Natural killer cell (primary cell): Measurements from ENCODE around the gene ING3. TPM values are rescaled to one million over a fixed set of nuclear protein-coding genes. Genes with fewer than 3 reads are reported as not detected.
A peak's percentile ranks its signal among the peaks of the same experiment; 100 is the strongest.

Experiments used
- ATAC-seq, 3 donors: fragments of 150-1000 bp in 2 of 3; fragments of 200-7000 bp in 1 of 3; cut with Tn5 transposase; 1 replicate in 1 of 3; 2 replicates in 2 of 3; pipeline ENCODE4 v1.10.0; 2021; ENCODE audit warnings: mild to moderate bottlenecking in 2 of 3, moderate library complexity in 2 of 3
- DNase-seq, 2 donors: peaks; one replicate each; pipeline versions ENCODE4 v3.0.0 to v3.0.0-alpha.2; 2013 to 2021; ENCODE audit warnings: mixed read lengths in 1 of 2
- H3K27ac ChIP-seq: one replicate; pipeline ENCODE4 v1.5.1; 2013; ENCODE audit warnings: mild to moderate bottlenecking, low read length
- H3K27me3 ChIP-seq: one replicate; pipeline ENCODE4 v1.6.1; 2013; ENCODE audit warnings: low read length; ENCODE audit not compliant: control insufficient read depth, insufficient read depth
- H3K36me3 ChIP-seq: one replicate; pipeline ENCODE4 v1.6.1; 2013; ENCODE audit warnings: low read length; ENCODE audit not compliant: control insufficient read depth, insufficient read depth
- H3K4me1 ChIP-seq: one replicate; pipeline ENCODE4 v1.6.1; 2013; ENCODE audit warnings: low read length; ENCODE audit not compliant: control insufficient read depth, insufficient read depth
- H3K4me3 ChIP-seq: one replicate; pipeline ENCODE4 v1.5.1; 2013; ENCODE audit warnings: low read length
- H3K9me3 ChIP-seq: one replicate; pipeline ENCODE4 v1.6.1; 2013; ENCODE audit warnings: low read length; ENCODE audit not compliant: control insufficient read depth, insufficient read depth
- H3K27ac Mint-ChIP-seq, 2 donors: one replicate each; pipeline ENCODE4 v1.8.0; 2022; ENCODE audit warnings: mild to moderate bottlenecking in 2 of 2, mixed read lengths in 2 of 2, moderate library complexity in 1 of 2
- H3K27me3 Mint-ChIP-seq, 2 donors: one replicate each; pipeline ENCODE4 v1.8.0; 2022; ENCODE audit warnings: low read depth in 2 of 2, mixed read lengths in 2 of 2
- H3K36me3 Mint-ChIP-seq: one replicate; pipeline ENCODE4 v1.8.0; 2022; ENCODE audit warnings: mixed read lengths
- H3K4me1 Mint-ChIP-seq, 2 donors: one replicate each; pipeline ENCODE4 v1.8.0; 2022; ENCODE audit warnings: mixed read lengths in 2 of 2
- H3K4me3 Mint-ChIP-seq: one replicate; pipeline ENCODE4 v1.8.0; 2022; ENCODE audit warnings: mild to moderate bottlenecking, moderate library complexity, mixed read lengths
- H3K9me3 Mint-ChIP-seq, 2 donors: one replicate each; pipeline ENCODE4 v1.8.0; 2022; ENCODE audit warnings: mixed read lengths in 2 of 2
- CTCF ChIP-seq: fragments of 200-600 bp; IDR thresholded peaks from one replicate; pipeline ENCODE4 v1.8.0; 2022; ENCODE audit warnings: antibody characterized with exemption
- WGBS: methylation state at CpG from one replicate; pipeline ENCODE4 v1.1.7; 2013; ENCODE audit warnings: missing lambda C conversion rate; ENCODE audit not compliant: insufficient coverage; 5-methylcytosine and 5-hydroxymethylcytosine counted together
- intact Hi-C: fragments of 100-400 bp; cut with micrococcal nuclease; formaldehyde crosslinking; loops from one replicate; pipeline ENCODE4 v1.14.2; 2022
- total RNA-seq, 4 donors: library from RNA; stranded (reverse); fragments of 120-200 nt in 1 of 4; gene quantifications; one replicate each; pipeline versions ENCODE4 v1.2.3 to v1.2.4, GENCODE V29; 2013 to 2022

ING3 gene
- total RNA-seq, 3 donors from 2014 or later (not counting 1 experiment from before 2014, with no cell fraction given), result 45.7 to 56.2 (median 50.1) TPM

- Histone ChIP-seq H3K9me3 (no peaks in the 10 kb centered on the region), H3K27me3 (no peaks in the 10 kb centered on the region), H3K27ac (no peak overlapping the region), H3K4me3 (no peak overlapping the region), H3K4me1 (no peaks in the 10 kb centered on the region), H3K36me3 (peaks cover 39% of the 10 kb centered on the region)
- peaks cover 15 to 27% of the 10 kb centered on the region in 2 donors for H3K4me1 Mint-ChIP-seq
- peak overlapping the region; percentile 6 to 59 for H3K27ac Mint-ChIP-seq
- 85% methylated on average over 1 of the region's 1 CpG for WGBS
- no peak for TF ChIP-seq CTCF
- no peak for ATAC-seq
- H3K36me3 Mint-ChIP-seq, result peaks cover under 1% of the 10 kb centered on the region
- H3K9me3 Mint-ChIP-seq, result no peaks in the 10 kb centered on the region
- intact Hi-C loops, result no loop called here
- no peak overlapping the region for H3K4me3 Mint-ChIP-seq
- DNase-seq, result no peak
- no peaks in the 10 kb centered on the region for H3K27me3 Mint-ChIP-seq
These were observed 11.1 kb downstream of the ING3 start for GRCh38 chr7:120961638-120962173.

- ATAC-seq, result no peak
- Histone ChIP-seq H3K9me3 (no peaks in the 10 kb centered on the region), H3K36me3 (peaks cover 49% of the 10 kb centered on the region), H3K4me1 (no peaks in the 10 kb centered on the region), H3K4me3 (no peak overlapping the region), H3K27me3 (no peaks in the 10 kb centered on the region), H3K27ac (no peak overlapping the region)
- H3K9me3 Mint-ChIP-seq, result no peaks in the 10 kb centered on the region
- H3K27me3 Mint-ChIP-seq, result no peaks in the 10 kb centered on the region
- no peak overlapping the region for H3K27ac Mint-ChIP-seq
- DNase-seq, result no peak
- intact Hi-C loops, result no loop called here
- peaks cover 13 to 27% of the 10 kb centered on the region in 2 donors for H3K4me1 Mint-ChIP-seq
- no peak for TF ChIP-seq CTCF
- no CpG with 5 or more reads among the region's 1 CpG for WGBS
- H3K36me3 Mint-ChIP-seq, result peaks cover 17% of the 10 kb centered on the region
- H3K4me3 Mint-ChIP-seq, result no peak overlapping the region
These were observed 13.5 kb downstream of the ING3 start for GRCh38 chr7:120964088-120964487.

GRCh38 chr7:120966961-120967360 is 16.4 kb downstream of the ING3 start:
- H3K9me3 ChIP-seq, result no peaks in the 10 kb centered on the region
- no peak for ATAC-seq
- no peak overlapping the region for H3K27ac ChIP-seq
- no peaks in the 10 kb centered on the region for H3K27me3 Mint-ChIP-seq
- no peaks in the 10 kb centered on the region for H3K27me3 ChIP-seq
- TF ChIP-seq CTCF, result no peak
- H3K4me1 Mint-ChIP-seq, result peaks cover under 1 to 16% of the 10 kb centered on the region in 2 donors
- H3K9me3 Mint-ChIP-seq, result no peaks in the 10 kb centered on the region
- H3K36me3 Mint-ChIP-seq, result peaks cover 19% of the 10 kb centered on the region
- intact Hi-C loops, result no loop called here
- no peak overlapping the region for H3K4me3 Mint-ChIP-seq
- no peaks in the 10 kb centered on the region for H3K4me1 ChIP-seq
- no peak overlapping the region for H3K27ac Mint-ChIP-seq
- DNase-seq, result no peak
- H3K36me3 ChIP-seq, result peaks cover 74% of the 10 kb centered on the region
- no peak overlapping the region for H3K4me3 ChIP-seq

GRCh38 chr7:120973849-120974248 is 23.3 kb downstream of the ING3 start:
- no peak overlapping the region for H3K4me3 Mint-ChIP-seq
- no peak overlapping the region for H3K27ac Mint-ChIP-seq
- no peak overlapping the region for H3K27ac ChIP-seq
- no peaks in the 10 kb centered on the region for H3K4me1 Mint-ChIP-seq
- no peak for DNase-seq
- no peaks in the 10 kb centered on the region for H3K4me1 ChIP-seq
- peaks cover 21% of the 10 kb centered on the region for H3K36me3 Mint-ChIP-seq
- no peaks in the 10 kb centered on the region for H3K9me3 Mint-ChIP-seq
- TF ChIP-seq CTCF, result no peak
- no peaks in the 10 kb centered on the region for H3K9me3 ChIP-seq
- ATAC-seq, result no peak
- WGBS, result 100% methylated on average over 1 of the region's 1 CpG
- H3K4me3 ChIP-seq, result no peak overlapping the region
- peaks cover 77% of the 10 kb centered on the region for H3K36me3 ChIP-seq
- H3K27me3 Mint-ChIP-seq, result no peaks in the 10 kb centered on the region
- no peaks in the 10 kb centered on the region for H3K27me3 ChIP-seq
- intact Hi-C loops, result no loop called here
